Measurements from ENCODE around the gene PAX2.

DNA sequence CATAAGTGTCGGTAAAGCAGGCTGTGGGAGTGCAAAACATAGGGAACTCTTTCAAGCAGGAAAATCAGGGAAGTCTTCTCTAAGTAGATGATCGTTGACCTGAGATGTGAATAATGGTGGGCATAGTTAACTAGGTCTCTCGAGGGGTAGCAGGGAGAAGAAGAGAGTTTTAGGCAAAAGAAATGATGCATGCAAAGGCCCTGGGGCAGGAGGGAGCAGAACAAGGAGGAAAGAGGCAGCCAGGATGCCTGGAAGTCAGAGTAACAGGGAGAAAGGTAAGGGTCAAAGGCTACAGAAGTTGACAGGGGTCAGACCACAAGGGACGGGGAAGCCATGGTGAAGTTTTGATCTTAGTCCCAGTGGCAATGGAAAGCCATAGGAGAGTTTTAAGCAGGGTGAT is 47.8 kb upstream of the PAX2 start:
- no peak for TF ChIP-seq CTCF (IDR thresholded peaks at IDR 0.05)
- no peak for TF ChIP-seq POLR2AphosphoS5 (IDR thresholded peaks at IDR 0.05)
- no peak for TF ChIP-seq POLR2A (IDR thresholded peaks at IDR 0.05; ENCODE audit: low read depth)
